Thoracic aorta (tissue), 2 donors: ENCODE data around the gene ARMC9. TPM values are rescaled to one million over a fixed set of nuclear protein-coding genes. Genes with fewer than 3 reads are reported as not detected.

Experiments
- ATAC-seq: fragments of 150-250 bp; one replicate; pipeline ENCODE4 v1.8.0; 2017; ENCODE audit warnings: low read depth; ENCODE audit not compliant: insufficient number of reproducible peaks, low FRiP score
- DNase-seq: peaks from one replicate; pipeline ENCODE4 v3.0.0-alpha.2; 2020; ENCODE audit warnings: low spot score
- H3K27ac ChIP-seq, 2 donors: fragments of 200-600 bp; sonication (generic); 1 replicate in 1 of 2; 2 replicates in 1 of 2; pipeline ENCODE4 v1.5.1; 2016; ENCODE audit warnings: mild to moderate bottlenecking in 2 of 2, moderate library complexity in 2 of 2
- H3K27me3 ChIP-seq: fragments of 200-600 bp; sonication (generic); replicated peaks from 2 replicates; pipeline ENCODE4 v1.6.0; 2016; ENCODE audit warnings: mild to moderate bottlenecking; ENCODE audit not compliant: insufficient read depth
- H3K36me3 ChIP-seq: fragments of 200-600 bp; sonication (generic); one replicate; pipeline ENCODE4 v1.5.1; 2016
- H3K4me1 ChIP-seq, 2 donors: fragments of 200-600 bp; sonication (generic); 1 replicate in 1 of 2; 2 replicates in 1 of 2; pipeline versions ENCODE4 v1.5.1 to v1.6.0; 2016; ENCODE audit warnings: low read depth in 2 of 2, mild to moderate bottlenecking in 1 of 2; ENCODE audit not compliant: control insufficient read depth in 1 of 2
- H3K4me3 ChIP-seq: fragments of 200-600 bp; sonication (generic); 2 replicates; pipeline ENCODE4 v1.5.1; 2016; ENCODE audit warnings: mild to moderate bottlenecking
- H3K9me3 ChIP-seq: fragments of 200-600 bp; sonication (generic); 2 replicates; pipeline ENCODE4 v1.5.1; 2016
- CTCF ChIP-seq: fragments of 200-600 bp; sonication (generic); IDR thresholded peaks from one replicate; pipeline ENCODE4 v1.5.1; 2019; ENCODE audit warnings: antibody characterized with exemption
- total RNA-seq, 2 donors: library from RNA; depleted of rRNA; stranded (reverse); fragments of >200 nt; gene quantifications; one replicate each; pipeline versions ENCODE4 v1.1.0 to v1.2.3, GENCODE V29; 2016

ARMC9 gene
- total RNA-seq, 2 donors from 2014 or later: 68.5 to 103 TPM

DNA sequence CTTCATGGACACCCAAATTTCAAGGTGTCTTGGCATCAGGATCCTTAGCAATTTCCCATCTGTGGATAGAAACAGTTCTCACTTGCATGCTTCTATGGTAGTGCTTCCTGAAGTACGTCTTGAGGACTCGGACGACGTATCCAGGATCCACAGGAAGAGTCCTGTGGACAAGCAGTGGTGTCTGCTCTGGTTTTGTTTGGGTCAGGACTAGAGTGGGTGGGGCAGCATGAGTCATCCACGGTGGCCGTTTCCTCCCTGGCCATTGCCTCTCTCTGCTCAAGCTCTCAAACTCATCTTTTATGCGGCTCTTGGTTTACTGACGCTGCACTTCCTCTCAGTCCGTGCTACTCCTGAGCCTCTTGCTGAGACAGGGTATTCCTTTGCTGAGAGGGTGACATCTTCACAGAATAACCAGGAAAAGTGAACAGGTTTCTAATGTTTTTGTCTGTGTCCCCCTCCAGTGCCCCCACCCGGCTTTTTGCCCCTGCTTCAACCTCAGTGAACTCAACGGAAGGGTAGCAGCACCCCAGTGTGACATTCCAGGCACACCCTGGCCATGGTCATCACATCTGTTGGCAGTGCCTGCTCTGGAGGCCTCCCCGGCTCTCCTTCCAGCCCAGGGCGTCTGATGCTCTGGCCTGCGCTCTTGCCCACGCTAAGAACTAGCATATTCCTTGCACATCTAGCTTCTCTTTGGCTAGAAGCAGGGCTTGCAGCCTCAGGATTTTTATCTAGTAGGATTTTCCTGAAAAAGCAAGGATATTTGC lies 62.2 kb downstream of the ARMC9 start:
- ATAC-seq (no peak), DNase-seq (no peak)
- no peaks in the 10 kb centered on the region for H3K9me3 ChIP-seq
- H3K4me1 ChIP-seq: no peaks in the 10 kb centered on the region
- no peaks in the 10 kb centered on the region for H3K27me3 ChIP-seq
- no peak overlapping the region for H3K27ac ChIP-seq
- peaks cover 38% of the 10 kb centered on the region for H3K36me3 ChIP-seq
- no peak for TF ChIP-seq CTCF
- no peak overlapping the region for H3K4me3 ChIP-seq

DNA sequence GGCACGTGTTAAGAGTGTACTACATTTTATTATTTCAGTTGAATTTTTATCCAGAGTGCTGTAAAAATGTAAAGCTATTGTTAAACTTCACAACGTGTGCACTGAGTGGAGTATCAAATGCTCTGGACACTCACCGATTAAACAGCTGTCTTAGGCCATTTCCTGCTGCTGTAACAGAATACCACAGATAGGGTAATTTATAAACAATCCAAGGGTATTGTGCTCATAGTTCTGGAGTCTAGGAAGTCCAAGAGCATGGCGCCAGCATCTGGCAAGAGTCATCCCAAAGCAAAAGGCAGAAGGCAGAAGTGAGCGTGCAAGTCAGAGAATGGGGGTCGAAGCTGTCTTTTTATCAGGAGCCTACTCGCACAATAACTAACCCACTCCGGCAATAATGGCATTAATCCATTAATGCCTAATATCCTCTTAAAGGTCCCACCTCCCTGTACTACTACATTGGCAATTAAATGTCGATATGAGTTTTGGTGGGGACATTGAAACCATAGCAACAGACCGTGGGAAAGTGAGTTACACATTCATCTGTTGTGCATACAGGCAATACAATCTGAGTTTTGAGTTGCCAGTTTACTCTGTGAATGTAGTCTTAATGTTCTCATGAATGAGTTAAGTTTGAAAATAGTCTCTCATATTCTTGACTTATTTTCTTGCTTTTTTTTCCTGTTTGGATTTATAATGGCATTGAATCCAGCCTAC lies 64.8 kb downstream of the ARMC9 start:
- TF ChIP-seq CTCF: no peak
- Histone ChIP-seq H3K36me3 (peaks cover 34% of the 10 kb centered on the region), H3K27me3 (no peaks in the 10 kb centered on the region), H3K27ac (no peak overlapping the region), H3K9me3 (no peaks in the 10 kb centered on the region), H3K4me1 (no peaks in the 10 kb centered on the region), H3K4me3 (no peak overlapping the region)
- no peak for DNase-seq
- no peak for ATAC-seq

DNA sequence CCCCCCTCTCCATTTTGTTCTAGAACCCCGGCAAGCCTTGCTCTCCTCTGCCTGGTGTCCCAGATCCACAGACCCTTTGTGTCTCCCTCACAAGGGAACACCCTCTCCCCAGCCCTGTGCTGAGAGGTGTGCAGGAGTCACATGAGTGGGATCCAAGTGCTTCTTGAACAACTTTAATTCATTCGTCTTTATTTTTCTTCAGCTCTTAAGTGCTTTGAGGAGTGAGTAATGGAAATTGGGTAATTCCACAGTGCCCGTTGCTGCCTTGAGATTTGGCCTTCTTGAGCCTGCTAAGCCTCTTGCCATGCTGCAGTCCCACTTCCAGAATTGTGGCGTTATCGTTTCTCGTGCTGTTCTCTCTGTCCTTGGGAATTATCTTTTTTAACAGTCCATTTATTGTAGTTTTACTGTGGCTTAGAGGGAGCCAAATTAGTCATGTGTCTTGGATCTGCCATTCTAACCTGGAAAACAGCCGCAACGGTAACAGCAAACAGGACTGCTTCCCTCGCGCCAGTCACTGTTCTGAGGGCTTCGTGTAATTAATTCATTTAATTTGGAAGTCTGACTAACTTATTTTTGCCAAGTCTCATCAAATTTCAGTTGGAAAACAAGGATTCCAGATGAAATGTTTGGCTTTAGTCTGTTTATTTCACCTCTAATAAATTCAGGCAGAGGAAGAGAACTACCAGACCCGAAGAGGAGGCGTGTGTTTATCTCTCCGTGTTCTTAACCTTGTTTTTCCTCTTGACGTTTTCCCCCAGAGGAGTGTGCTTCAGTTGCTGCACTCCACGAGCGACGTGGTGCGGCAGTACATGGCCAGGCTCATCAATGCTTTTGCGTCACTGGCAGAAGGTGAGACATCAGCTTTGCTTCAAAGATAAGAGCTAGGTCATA lies 72.0 kb downstream of the ARMC9 start:
- ATAC-seq (no peak), DNase-seq (no peak)
- Histone ChIP-seq H3K27ac (no peak overlapping the region), H3K36me3 (peaks cover 30% of the 10 kb centered on the region), H3K4me3 (no peak overlapping the region), H3K9me3 (no peaks in the 10 kb centered on the region), H3K4me1 (no peaks in the 10 kb centered on the region), H3K27me3 (no peaks in the 10 kb centered on the region)
- no peak for TF ChIP-seq CTCF

GRCh38 chr2:231272991-231273390 lies 74.6 kb downstream of the ARMC9 start:
- Histone ChIP-seq H3K36me3 (peaks cover 40% of the 10 kb centered on the region), H3K4me3 (no peak overlapping the region), H3K27ac (no peak overlapping the region), H3K9me3 (no peaks in the 10 kb centered on the region), H3K27me3 (no peaks in the 10 kb centered on the region), H3K4me1 (no peaks in the 10 kb centered on the region)
- DNase-seq (no peak), ATAC-seq (no peak)
- TF ChIP-seq CTCF: no peak

DNA sequence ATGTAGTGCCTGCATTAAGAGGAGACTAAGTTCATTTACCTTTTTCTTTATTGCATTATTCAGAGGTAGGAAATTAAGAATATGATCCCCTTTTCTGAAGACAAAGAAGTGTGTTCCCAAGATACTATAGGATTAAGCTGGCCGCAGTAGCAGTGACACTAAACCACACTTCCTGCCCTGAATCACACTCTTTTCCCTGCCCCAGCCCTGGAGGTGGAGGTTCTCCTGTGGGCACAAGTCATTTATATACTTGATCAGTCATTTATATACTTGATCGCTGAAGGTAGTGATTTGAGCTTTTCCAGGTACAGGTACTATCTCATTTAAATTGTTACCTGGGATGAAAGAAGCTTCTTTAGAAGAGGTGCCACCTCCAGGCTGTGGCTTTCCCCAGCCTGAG lies 78.6 kb downstream of the ARMC9 start:
- no peak for TF ChIP-seq CTCF
- ATAC-seq (no peak), DNase-seq (no peak)
- Histone ChIP-seq H3K36me3 (peaks cover 56% of the 10 kb centered on the region), H3K27ac (no peak overlapping the region), H3K27me3 (no peaks in the 10 kb centered on the region), H3K9me3 (no peaks in the 10 kb centered on the region), H3K4me1 (no peaks in the 10 kb centered on the region), H3K4me3 (no peak overlapping the region)
